OCI-LY1 (cell line): ENCODE results near the gene NFYC.

ENCODE experiments used
- CTCF ChIP-seq: fragments of 200-600 bp; sonication (generic), shearing (Covaris generic); IDR thresholded peaks from 2 replicates; pipeline ENCODE4 v1.5.1; 2017; ENCODE audit warnings: mild to moderate bottlenecking, antibody characterized with exemption, low read length, moderate library complexity, mixed read lengths
- EZH2 ChIP-seq: fragments of 200-600 bp; sonication (generic), shearing (Covaris generic); IDR thresholded peaks from 2 replicates; pipeline ENCODE4 v1.8.0; 2017; ENCODE audit warnings: borderline replicate concordance, mixed run types, mild to moderate bottlenecking, antibody characterized with exemption, low read length, moderate library complexity, mixed read lengths

GRCh38 chr1:40764981-40765380 lies 73.5 kb downstream of the NFYC start:
- TF ChIP-seq CTCF (no peak), EZH2 (no peak)
